Stimulated activated CD4-positive, alpha-beta T cell treated with anti-CD3 and anti-CD28 coated beads, Interleukin-2, amount 100 ng/mL, for 48 hours (primary cell): ENCODE results near the gene ALDOB.

ENCODE experiments used
- DNase-seq, 2 donors: peaks; one replicate each; pipeline ENCODE4 v3.0.0-alpha.2; 2020

Gene ALDOB

DNA sequence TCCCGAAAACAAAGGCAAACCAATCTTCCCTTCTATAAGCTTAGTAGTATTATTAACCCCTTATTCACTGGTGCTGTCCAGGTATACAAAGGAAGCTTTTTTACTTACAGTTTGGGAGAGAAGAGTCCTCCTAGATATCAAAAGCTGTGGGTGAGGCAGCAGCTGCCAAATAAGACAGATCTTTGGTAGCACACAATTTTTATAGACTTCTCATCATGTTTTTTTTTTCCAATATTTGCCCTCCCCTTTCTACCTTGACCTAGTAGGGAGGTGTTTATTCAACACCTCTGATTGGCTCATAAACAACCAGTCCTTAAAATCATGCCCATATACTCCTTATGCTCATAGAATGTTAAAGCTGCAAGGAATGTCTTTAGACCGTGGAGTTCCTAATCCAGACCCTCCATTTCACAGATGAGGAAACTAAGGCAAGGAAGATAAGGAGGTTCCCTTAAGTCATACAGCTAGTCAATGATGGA, at the start of gene ALDOB:
Gene ALDOB, minus strand, starts transcription at position 174 of the 479 bp plus-strand sequence. CDS start 4,887 bp downstream, outside the sequence.
- no peak for DNase-seq

DNA sequence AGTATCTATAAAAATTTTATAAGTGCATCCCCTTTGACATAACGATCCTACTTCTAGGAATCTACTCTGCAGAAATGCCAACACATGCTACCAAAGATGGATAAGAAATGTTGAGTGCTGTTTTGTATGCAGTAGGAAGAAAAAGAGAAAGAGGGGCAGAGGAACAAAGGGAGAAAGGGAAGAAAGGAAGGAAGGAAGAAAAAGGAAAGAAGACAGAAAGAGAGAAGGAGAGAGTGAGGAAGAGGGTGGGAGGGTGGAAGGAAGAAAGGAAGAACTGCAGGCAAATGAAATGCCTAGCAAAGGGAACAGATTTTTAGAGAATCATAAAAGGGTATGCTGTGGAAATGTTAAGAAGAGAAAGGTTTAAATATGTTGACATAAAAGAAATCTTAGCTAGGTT, 48.5 kb upstream of the ALDOB start:
- DNase-seq: no peak

DNA sequence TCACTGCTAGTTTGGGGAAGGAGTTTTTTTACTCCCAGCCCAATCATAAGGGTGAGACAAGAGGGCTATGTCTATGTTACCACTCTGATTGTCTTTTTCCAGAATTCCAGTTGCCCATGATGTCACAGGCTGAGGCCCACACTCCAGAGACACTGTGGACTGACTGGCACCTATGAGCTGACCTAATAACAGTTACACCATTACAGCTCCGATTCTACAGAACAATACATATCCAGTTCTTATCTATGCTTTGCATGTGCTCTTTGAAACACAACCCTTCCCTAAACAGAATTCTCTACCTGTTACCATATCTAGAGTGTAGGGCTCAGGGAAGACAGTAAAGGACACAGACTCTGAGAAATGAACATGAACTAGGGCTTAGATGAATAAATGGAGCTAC, 45.7 kb upstream of the ALDOB start:
- DNase-seq: no peak

DNA sequence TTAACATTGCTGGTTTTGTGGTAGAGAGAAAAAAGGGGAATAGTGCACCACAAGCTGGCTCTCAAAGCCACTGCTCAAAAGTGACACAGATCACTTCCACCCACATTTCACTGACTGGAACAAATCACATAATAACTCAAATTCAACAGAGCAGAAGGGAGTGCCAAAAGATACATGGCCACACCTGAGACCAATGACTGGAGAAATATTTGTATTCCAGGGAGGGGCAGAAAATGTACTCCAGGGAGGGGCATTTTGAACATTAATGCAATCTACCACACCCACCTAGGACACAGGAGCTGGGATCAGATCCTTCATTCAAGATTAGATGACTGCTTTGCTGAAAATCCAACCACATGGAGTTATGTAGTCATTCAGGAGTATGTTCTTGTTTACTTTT, 44.8 kb upstream of the ALDOB start:
- DNase-seq: no peak

DNA sequence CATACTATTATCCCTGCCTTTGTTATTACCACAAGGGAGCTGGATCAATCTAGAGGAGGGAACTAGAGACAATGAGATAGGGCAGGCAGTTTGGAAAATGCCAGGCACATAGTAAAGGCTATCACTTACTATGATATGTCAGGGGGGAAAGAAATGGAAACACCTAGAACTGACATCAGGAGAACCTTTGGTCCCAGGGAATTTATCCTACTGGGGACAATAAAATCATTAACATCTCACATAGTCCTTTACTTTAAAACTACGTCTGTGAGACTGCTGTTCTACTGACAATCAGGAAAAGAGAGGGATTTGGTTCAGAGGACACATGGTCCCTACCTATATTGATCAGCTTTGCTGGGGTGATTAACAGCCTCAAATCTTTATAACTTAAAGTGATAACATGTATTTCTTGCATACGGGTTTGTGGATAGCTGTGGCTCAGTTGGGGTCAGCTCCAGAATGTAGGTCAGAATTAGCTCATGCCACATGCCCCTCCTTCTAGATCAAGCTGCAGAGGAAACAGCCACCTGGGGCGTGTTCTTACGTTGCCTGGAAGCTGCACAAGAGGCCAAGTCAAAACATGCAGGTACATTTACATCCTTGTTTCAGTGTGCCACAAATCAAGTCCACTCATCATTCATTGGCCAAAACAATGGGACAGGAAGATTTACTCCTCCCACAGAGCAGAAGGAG, 43.9 kb upstream of the ALDOB start:
- no peak for DNase-seq

DNA sequence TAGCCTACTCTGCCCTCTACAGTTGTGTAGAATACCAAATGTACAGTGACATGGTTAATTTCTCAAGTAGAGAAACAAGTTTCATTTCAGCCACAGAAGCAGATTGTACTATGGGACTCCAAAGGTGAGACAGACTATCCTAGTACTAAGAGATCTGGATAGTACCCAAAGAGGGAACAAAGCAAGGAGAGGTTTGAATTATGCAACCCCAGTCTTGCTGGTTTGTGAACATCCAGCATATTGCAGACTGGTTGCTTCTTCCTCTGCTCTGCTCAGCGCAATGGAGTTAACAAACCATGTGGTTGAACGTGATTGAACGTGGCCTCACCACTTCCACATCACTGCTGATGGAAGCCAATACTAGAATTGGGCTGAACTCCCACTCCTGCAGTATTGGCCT, 43.3 kb upstream of the ALDOB start:
- DNase-seq: no peak

DNA sequence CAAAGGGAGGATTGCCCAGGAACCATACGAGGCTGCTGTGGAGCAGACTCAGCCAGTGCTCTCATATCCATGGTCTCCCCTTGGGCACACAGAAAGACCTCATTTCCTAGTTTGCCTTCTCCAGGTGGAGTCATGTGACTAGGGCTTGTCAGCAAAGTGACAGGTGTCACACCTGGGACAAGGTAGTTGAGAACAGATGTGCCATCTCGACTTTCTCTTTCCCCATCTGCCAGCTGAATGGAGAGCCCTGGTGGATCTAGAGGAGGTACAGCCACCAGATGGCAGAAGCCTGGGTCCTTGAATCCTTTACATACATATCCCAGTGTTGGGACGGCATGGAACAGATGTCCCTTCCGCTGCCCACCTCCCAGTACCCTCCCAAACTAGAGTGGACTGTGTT, 42.9 kb upstream of the ALDOB start:
- DNase-seq: no peak

DNA sequence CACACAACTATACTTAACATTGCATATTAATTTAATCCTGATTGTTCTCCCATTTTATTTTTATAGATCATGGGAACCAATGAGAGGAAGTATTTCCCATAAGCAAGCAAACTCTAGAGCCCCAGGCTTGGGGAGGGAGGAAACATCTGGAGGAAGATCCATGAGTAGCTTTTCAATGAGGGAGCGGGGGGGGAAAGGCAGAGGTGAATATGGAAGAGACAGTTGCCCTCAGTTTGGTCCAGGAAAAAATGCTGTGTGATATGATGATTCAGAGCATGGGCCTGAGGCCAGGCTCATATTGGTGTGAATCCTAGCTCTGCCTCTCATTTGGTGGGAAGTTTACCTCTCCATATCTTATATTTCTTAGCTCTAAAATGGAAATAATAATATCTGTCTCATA, 42.2 kb upstream of the ALDOB start:
- DNase-seq: no peak

DNA sequence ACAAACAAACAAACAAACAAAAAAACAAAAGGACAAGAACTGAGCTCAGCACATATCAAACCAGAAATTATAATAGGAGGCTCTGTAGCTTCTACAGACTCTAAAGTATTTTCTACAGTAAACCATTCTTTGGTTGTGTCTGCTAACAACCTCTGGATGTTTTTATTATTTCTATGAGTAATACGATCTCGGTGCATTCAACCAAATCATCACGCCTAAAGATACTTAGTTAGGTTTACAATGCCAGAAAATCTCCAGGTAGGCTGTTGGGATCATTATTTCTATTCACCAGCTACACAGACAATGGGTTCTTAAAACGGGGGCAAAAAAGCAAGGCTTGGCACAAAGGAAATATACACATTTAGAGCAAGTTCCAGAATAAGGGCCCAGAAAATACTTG, 41.6 kb upstream of the ALDOB start:
- no peak for DNase-seq

DNA sequence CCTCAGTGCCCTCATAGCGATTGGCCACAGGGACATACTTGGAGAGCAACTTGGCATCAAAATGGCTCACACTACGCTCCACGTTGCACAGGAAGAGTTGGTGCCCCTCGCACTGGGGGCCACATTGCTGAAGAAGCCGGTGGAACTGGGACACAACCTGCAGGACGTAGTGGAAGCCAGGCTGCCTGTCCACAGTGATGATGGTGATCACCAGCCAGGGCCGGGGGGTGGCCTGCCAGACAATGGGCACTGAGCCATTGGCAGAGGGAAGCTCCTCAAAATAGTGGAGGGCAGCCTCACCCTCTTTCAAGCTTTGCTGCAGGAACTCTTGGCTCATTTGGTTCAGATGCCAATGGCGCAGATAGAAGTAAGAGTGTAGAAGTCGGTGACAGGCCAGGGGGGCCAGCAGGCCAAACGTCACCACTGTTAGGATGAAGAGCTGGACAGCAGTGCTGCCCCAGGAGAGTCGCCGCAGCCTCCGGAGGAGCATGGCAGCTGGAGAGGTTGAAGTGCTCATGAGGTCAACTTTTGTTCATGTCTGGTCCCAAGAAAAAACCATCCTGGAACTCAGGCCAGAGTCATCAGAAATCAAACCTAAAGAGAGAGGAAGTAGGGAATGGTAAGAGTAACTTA, 41.1 kb upstream of the ALDOB start:
- DNase-seq: no peak

DNA sequence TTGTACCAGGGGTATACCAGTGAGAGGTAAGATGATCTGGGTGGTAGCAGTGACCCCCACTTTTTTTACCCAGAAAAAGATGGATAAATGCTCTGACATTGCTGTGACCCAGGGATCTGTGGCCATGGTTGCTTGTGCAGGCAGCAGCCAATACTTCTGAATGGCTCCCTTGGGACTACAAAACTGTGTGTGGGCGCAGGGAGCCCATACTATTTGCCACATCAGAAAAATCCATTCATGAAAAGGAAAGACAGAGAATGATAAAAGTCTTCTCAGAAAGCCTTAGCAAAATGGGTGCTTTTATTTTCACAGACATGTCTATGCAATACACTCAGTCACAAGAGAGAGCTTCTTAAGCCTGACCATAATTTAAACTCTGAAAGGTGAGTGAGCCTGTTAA, 37.3 kb upstream of the ALDOB start:
- no peak for DNase-seq

DNA sequence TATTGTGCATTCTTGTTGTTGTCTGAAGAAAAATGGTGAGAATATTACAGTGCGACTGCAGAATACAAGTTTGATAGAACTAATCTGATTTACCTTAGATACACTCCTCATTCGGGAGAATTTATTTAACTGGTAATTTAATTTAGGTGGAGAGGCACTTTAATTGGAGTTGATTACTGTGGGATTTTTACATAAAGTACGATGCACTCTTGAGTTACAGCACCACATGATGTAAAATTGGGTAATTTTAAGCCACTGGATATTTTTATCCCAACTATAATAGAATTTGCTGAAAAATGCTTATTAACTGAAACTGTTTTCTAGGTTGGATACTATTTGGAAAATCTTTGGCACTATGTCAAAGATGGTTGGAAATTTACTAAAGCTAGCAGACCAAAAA, 35.4 kb upstream of the ALDOB start:
- DNase-seq: no peak

DNA sequence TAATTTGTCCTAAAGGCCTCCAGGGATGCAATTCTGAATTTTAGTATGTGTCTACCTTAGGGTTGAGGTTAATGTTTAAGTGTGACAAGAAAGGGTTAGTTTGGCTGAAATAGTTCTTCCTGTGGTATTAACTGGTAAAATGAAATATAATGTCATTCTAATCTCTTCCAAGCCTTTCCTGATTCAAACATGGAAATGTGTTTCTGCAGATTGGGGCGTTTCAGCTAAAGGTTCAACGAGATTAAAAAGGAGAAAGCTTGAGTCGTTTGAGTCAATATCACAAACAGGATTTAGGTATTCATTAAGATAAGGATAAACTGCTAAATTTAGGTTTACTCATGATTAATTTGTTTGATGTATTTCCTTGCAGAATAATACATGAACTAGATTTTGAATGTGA, 34.4 kb upstream of the ALDOB start:
- DNase-seq: no peak

DNA sequence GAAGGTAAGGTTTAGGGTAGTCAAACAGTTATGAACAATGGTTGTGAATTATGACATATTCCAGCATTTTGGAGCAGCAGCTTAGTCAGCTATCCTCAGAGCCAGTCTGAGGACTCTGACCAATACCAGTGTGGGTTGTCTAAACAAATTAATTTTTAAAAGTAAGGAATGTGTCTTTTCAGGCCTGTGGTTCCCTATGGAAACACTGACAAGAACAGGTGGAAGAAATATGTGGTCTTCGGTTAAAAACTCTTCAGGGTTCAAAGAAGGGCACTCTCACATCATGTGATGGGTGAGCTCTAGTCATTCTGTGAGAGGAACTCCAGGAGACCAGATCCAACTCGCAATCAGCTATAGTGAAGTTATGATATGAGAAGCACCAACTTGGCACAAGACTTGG, 33.5 kb upstream of the ALDOB start:
- DNase-seq: no peak

DNA sequence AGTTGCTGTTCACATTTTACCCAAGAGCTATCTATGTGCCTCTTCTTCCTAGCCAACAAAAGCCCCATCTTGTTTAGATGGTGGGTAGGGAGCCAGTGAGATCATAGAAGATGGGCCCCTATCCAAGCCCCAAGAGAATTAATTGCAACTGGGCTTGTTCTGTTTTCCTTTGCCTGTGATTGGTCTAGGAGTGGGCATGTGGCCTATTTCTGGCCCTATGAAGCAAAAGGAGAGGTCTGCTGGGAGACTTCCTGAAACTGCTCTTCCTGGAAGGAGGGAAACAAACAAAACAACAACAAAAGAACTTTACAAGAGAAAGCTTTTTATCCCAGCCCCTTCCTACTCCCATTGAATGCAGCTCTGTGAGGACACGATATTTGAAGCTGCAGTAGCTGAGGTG, 32.5 kb upstream of the ALDOB start:
- DNase-seq: no peak

DNA sequence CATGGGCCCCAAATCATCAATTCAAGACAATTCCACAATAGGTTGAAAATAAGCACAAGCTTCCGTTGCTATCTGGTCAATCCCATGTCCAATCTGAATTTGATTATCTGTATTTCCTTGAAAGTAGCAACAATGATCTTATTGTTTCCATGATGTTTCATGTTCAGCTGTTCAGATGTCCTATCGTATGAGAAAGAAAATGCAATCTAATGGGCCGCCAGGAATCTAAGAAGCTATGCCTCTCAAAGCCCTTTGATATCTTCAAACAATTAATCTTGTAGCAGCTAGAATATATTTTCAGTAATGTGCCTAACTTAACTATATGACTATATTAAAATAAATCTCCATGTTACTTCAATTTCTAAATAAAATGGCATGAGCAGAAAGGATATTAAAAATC, 32.1 kb upstream of the ALDOB start:
- DNase-seq: no peak

DNA sequence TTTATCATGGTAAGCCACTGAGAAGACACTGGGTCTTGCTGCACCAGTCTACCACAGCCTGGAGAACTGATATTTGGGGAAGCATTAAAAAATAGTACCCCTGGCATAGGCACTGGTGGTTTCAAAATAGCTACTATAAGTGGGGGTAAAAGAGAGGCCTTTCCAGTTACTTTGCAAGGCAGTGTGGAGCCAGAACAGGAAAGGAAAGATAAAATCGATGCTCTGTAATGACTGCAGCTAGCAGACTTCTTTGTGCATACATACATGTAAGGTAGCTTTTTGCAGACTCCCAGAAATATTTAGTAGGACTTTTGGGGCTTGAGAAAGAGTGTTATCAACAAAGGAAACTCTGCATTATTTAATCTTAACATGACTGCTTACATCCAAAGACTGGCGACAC, 31.3 kb upstream of the ALDOB start:
- no peak for DNase-seq

DNA sequence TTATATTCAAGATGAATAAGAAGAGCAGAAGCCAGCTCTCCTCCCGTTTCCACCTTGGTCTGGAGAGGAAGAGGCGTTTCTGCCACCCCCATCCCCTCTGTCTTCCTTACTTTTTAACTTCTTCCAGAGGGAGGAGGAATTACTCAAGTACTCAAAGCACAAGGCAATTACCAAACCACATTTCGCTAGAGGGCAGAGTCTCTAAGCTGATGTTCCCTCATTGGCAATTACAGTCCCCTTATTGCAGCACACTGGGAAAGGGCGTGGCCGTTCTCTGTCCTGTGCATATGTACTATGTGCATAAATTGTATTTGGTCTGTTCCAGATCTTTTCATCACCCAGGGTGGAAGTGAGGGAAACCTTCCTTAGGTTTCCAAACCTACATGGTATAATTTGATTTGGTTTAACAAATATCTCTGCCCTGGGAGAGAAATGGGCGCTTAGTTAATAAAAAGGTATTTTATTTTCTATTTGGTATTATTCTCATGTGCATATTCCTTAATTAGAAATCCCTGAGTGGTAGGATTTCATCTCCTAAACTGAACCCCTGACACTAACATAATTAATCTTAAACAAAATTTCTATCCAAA, 29.8 kb upstream of the ALDOB start:
- DNase-seq: no peak

DNA sequence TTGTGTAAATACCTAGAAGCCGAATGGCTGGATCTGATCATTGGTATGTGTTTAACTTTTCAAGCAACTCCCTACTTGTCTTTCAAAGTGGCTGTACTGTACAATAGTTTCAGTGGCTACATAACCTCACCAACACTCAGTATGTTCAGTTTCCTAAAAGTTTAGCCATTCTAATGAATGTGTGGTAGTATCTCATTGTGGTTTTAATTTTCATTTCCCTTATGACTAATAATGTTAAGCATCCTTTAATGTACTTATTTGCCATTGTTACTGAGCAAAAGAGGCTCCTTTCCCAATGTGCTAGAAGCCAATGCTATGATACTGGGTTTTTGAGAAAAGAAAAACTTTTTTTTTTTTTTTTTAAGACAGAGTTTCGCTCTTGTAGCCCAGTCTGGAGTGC, 27.8 kb upstream of the ALDOB start:
- no peak for DNase-seq

DNA sequence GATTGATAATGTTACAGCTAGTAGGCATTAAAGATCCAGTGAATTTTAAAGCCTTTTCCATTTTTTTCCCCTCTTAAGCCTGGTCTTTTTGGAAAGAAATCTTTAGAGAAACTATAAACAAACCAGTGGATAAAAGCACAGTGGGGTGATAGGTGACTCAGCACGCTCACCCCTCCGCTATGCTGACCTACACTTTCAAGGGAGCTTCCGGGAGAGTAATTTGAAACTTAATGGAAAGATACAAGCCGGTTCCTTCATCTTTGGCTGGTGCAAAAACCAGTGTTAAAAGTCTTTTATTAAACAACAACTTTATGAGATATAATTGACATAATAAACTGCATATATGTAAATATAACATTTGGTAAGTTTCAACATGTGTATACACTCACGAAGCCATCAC, 27.0 kb upstream of the ALDOB start:
- no peak for DNase-seq

DNA sequence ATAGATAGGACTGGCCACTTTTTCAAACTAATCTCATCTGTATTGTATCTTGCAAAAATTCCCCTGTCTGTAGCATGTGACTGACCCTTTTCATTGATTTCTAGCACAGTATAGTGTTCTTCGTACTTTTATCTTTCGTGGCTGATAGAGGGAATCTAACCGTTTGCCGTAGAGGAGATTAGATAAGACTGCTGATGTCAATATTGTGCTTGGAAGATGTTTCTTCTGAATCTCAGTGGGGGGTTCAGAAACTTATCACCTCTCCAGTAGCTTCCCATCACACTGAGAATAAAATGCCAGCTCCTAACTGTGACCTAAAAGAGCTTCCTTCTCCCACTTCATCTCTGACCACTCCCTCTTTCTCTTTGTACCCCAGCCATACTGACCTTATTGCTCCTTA, 25.4 kb upstream of the ALDOB start:
- DNase-seq: no peak

DNA sequence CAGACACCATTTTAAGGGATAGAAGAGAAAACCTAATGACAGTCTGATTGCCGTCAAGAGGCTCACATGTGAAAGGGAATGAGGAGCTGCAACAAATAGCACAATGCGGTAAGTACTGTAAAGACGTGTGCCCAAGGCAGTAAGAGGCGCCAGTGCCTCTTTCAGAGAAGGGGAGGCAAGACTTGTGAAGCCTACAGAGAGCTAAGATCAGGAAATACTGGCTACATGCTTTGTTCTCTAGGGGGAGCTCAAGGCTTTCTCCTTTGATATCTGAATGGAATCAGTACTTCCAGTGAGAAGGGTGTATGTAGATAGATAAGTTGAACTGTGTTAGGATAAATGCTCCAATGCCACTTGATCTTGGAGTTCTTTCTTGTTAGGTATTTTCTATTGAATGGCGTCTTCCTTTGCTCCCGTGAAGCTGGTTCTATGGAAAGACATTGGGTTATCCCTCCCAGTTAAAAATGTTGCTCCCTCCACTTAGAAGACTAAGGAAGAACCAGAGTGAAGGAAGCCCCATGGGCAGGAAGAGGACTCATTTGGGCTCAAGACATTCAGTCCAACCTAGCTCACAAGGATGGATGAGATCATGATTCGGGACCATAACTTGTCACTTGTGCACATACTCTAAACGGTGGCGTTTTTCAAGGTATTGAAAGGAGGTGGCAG, 23.5 kb upstream of the ALDOB start:
- DNase-seq: no peak

DNA sequence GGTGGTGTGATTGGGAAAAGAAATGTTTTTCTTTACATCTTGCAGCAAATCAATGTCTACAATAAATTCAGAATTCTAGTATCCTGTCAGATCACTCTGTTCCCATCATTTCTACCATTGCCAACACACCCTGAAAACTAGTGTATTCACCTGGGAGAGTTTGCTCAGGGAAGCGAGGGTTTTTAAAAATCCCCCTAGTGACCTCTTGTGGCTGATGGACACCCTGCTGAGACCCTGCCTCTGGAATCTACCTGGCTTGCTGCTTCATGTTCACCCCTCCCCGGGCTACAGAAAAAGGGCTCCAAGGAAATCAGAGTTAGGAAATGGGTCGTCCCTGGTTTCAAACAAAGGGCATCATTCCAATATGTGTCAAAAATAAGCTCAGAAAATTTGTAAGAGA, 21.4 kb upstream of the ALDOB start:
- DNase-seq: no peak

DNA sequence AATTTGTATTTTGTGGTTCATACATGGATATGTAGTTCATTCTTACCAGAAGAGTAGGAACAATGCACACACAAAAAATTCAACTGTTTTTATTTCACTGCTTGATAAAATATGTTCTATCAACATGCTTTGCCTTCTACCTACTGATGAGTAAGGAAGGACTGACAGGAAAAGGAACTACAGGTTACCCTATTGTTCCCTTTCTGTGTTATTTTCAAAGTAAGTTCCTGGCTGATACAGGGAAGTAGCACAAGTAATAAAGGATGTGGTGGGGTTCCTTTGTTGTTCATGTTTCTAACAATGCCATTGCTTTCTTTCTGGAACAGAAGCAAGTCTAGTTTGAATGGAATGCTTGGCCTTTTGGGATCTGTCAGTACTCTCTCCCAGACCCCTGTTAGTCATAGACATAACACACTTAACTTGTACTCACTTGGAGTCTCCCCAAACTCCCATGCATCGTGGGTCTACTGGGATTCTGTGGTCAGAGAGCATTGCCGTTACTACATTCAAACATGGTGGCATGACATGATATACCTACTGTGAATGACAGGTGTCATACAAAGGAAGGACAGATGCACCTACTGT, 20.2 kb upstream of the ALDOB start:
- DNase-seq: no peak
